GM18517 (cell line): ENCODE data around the gene AASS.
A peak's percentile ranks its signal among the peaks of the same experiment; 100 is the strongest.
"Not testable (repeated sequence)": the region's sequence is repeated elsewhere in the genome, so short reads cannot be mapped to it uniquely, and the experiment has no call there.

ENCODE experiments used
- ATAC-seq: cut with Tn5 transposase; IDR thresholded peaks from one replicate; pipeline ENCODE4 v1.9.1; 2021; ENCODE audit warnings: mild to moderate bottlenecking, moderate library complexity; ENCODE audit not compliant: unreplicated experiment

Gene AASS

DNA sequence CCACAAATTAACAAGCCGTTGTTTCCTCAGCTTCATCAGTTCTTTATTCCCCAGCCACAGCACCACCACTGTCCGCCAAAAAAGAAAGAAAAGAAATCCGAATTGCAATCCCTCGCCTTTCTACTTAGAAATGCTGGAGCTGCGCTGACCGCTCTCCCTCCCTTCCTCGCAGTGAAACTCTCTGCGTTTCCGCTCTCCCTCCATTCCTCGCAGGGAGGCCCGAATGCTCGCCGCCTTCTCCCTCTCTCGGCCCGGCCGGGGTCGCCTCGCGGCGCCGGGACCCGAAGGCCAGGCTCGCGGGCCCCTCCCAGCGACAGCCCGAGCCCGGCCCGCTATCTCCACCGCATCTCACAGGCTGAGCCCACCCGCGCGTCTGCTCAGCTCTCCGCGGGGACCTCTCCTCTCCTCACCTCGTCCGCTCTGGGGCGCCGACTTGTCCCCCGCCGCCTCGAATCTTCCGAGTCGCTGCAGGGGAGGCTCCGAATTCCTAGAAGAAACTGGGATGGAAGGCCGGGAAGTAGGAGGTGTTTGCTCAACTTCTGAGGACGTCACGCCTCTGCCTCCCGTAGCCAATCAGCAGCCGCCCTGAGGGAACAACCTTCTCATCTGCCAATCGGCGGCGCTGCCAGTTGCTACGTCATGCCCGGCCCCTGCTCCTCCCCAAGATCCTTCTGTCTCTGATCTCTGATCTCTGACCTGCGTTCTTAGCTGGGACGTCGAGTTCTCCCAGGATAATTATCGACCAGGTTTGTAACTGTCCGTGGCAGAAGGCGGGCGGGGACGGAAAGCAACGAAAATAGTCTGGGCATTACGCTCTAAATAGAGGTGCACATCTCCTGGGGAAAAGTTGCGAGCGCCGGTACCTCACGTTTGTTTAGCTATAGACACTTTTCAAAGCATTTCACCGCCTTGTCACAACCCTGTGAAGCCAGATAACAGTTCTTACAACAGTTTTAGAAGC is at the start of gene AASS:
TSS of gene AASS (minus strand) at position 499 of the 961 bp plus-strand sequence. CDS start 10,523 bp downstream, outside the sequence.
- peak; percentile 100 for ATAC-seq

DNA sequence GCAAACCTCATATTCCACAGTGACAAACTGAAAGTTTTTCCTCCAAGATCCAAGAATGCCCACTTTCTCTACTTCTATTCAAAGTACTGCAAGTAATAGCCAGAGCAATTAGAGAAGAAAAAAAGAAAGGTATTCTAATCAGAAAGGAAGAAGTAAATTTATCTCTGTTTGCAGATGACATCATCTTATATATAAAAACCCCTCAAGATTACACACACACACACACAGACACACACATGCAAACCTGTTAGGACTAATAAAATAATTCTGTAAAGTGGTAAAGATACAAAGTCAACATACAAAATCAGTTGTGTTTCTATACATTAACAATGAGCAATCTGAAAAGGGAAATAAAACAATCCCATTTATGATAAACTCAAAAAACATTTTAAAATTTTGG is 44.7 kb upstream of the AASS start:
- no peak for ATAC-seq

GRCh38 chr7:122183106-122183505 is 39.1 kb upstream of the AASS start:
- ATAC-seq, result no peak

DNA sequence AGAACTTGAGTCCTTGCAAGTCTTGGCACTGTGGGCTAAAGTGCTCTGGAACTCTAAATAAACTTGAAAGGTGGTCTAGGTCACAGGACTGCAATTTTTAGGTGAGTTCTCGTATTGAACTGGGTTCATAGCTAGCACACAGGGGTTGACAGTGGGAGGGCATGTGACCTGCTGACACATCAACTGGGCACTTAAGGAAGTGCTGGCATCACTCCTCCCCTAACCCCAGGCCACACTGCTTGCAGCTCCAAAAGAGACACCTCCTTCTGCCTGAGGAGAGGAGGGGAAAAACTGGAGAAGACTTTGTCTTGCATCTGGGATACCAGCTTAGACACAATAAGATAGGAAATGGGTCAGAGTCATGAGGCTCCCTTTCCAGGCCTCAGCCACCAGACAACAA is 38.0 kb upstream of the AASS start:
- ATAC-seq, result no peak

DNA sequence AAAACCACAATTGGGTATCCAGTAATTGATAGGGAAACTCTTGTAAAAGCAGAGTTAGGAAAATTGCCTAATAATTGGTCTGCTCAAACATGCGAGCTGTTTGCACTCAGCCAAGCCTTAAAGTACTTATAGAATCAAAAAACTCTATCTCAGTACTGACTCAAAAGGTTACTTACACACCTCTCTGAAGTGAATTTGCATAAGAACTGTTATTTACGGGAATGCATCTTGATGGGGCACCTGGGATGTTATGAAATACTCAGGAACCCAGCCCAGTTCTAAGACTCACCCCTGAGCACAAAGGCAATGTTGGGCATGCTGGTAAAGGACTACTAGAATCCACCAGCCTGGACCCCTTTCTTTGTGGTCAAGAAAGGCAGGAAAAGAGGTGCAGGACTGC is 28.1 kb upstream of the AASS start:
- ATAC-seq, result not testable (repeated sequence)

- no peak for ATAC-seq
Observed at GRCh38 chr7:122166740-122167139, 22.7 kb upstream of the AASS start.

DNA sequence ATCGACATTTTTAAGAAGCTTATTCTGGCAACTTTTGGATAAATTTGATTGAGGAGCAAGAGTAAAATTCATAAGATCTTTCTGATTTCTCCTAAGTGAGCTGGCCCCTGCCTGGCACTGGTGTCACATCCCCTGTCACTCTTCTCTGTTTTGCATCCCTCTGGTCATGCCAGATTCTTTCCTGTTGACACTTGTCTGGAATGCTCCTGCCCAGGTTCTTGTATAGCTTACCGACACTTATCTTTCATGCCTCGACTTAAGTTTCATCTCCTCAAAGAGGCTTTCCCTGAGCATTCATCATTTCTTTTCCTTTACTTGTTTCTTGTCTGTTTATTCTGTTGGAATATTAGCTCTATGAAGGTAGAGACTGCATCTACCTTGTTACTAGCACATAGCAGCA is 22.2 kb upstream of the AASS start:
- no peak for ATAC-seq

GRCh38 chr7:122161628-122162027 is 17.6 kb upstream of the AASS start:
- no peak for ATAC-seq

GRCh38 chr7:122155566-122155965 is 11.5 kb upstream of the AASS start:
- ATAC-seq, result no peak

DNA sequence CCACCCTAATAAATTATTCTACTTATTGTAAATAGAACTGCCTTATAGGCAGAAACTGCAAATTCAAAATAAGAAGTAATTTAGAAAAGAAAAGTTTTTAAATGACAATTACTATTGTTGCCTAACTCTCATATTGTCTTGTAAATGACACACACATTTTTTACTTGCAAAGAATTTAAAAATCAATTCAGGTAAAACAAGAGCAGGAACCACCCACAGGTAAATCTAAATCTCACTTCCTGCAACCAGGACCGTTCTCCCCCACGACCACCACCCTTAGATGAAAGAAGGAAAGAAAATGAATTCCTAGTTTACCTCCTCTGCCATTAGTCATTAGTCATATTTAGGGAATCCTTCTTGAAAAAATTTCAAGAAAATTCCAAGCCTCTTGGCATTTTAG is 4.8 kb upstream of the AASS start:
- no peak for ATAC-seq

GRCh38 chr7:122148081-122148480 is 4.0 kb upstream of the AASS start:
- ATAC-seq, result no peak

GRCh38 chr7:122145937-122146645 is 2.0 kb upstream of the AASS start:
- no peak for ATAC-seq

GRCh38 chr7:122143376-122143750 is 686 bp downstream of the AASS start:
- peak; percentile 15 for ATAC-seq

GRCh38 chr7:122140918-122141317 is 3.1 kb downstream of the AASS start:
- ATAC-seq, result no peak

- ATAC-seq, result no peak
Observed at GRCh38 chr7:122137251-122138077, 6.6 kb downstream of the AASS start.

DNA sequence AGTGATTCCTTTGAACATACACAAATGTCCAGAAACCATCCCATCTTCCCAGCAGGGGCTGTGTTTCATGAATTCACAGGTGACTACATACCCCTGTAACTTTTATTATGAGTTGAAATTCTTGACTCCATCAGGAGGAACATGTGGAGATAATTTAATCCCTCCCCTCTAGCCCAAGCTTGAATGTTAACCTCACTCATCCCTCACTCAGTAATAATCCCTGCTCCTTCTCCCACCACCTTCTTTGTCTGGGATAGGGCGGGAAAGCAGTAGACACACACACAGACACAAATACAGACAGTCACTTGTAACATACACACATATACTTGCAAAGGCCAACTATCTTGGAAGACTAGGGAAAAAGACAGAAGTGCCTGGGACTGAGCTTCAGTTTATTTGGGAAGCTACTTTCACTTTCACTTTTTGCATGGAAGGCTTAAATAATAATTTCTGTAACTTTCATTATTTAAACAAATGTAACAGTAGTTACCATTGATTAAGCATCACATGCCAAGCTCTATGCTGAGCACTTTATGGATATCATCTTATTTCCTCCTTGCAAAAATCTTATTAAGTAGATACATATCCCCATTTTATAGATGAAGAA is 7.3 kb downstream of the AASS start:
- no peak for ATAC-seq

DNA sequence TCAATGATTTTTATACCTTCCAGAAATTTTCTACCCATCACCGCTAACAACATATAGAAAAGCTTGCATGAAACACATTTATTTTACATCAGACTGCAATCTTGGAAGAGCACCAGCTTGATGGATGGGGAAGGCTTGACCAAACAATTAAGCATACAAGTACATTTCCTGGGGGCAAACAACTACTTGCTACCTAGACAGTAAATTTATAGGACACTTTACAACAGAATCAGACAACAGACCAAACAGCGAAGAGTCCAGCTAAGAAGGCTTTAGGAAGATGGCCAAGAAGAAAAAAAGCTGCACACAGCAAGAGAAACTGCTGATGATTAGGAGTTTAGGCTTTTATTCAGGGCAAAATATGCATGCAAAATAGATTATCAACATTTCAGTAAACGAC is 8.0 kb downstream of the AASS start:
- ATAC-seq, result no peak

DNA sequence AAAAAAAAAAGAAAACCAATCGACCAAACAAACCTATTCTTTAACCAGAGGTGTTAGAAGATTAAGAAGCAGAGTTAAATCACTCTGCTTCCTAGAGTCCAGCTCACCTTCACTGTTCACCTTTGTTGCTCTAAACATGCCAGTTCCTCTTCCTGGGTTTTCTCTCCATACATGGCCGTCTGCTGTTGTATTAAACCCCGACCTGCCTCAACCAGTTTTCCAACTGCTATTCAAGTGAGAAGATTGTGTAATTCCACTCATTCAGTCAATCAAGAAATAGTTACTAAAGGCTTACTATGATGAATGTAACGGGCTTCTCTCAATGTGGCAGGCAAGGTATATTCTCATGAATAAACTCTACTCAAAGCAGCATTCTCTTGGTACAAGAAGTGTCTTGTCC is 8.8 kb downstream of the AASS start:
- ATAC-seq, result no peak

- ATAC-seq, result not testable (repeated sequence)
Observed at GRCh38 chr7:122134793-122135192, 9.3 kb downstream of the AASS start.

GRCh38 chr7:122133477-122133876 is 10.6 kb downstream of the AASS start:
- ATAC-seq, result no peak

GRCh38 chr7:122132341-122132740 is 11.7 kb downstream of the AASS start:
- ATAC-seq, result no peak
